Fibroblast of gingiva (primary cell): Measurements from ENCODE around the gene SEMA3C.
"Not testable (repeated sequence)": the region's sequence is repeated elsewhere in the genome, so short reads cannot be mapped to it uniquely, and the experiment has no call there.

Source experiments
- DNase-seq: peaks from one replicate; pipeline ENCODE4 v3.0.0-alpha.2; 2011; ENCODE audit warnings: low read depth

The SEMA3C gene

DNA sequence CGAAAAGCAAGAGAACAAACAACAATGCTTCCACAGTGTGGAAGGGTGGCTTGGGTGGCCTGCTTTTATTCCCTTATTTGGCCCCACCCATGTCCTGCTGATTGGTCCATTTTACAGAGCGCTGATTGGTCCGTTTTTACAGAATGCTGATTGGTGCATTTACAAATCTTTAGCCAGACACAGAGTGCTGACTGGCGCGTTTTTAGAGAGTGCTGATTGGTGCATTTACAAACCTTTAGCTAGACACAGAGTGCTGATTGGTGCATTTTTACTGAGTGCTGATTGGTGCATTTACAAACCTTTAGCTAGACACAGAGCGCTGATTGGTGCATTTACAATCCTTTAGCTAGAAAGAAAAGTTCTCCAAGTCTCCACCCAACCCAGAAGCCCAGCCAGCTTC lies 8.1 kb upstream of the SEMA3C start:
- DNase-seq, result not testable (repeated sequence)

DNA sequence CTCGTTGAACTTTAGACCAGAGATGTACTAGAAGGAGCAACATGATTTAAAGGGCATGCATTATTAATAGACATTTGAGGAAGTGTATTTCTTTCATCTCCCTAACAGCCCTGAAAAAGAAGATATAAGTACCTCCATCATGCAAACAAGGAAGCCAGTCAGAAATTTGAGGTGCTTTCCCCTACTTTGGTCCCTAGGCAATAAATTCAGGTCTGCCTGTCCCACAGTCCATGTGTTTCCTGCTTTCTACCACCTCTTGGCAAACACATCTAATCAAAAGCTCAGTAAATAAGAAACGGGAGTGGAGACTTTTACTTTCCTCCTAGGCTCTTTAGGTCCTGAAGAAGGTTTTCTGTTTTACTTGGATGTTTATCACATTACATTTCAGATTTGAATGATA lies 5.2 kb upstream of the SEMA3C start:
- DNase-seq, result no peak

DNA sequence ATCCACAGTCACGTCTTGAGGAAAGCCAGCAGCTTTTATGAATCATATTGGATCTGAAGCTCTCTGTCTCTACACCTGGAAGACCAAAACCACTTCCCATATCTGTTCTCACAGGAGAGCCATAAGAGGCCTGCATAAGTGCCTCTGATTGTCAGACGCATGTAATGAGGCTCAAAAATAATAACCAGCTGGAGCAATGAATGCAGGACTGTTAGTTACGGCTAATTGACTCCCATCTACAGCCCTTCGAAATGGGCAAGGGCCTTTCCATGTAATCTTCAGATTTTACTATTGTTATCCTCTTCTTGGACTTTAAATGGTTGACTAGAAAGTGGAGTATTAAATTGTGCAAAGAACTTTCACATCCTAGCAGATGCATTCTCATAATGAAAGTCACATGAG lies 4.4 kb upstream of the SEMA3C start:
- no peak for DNase-seq

DNA sequence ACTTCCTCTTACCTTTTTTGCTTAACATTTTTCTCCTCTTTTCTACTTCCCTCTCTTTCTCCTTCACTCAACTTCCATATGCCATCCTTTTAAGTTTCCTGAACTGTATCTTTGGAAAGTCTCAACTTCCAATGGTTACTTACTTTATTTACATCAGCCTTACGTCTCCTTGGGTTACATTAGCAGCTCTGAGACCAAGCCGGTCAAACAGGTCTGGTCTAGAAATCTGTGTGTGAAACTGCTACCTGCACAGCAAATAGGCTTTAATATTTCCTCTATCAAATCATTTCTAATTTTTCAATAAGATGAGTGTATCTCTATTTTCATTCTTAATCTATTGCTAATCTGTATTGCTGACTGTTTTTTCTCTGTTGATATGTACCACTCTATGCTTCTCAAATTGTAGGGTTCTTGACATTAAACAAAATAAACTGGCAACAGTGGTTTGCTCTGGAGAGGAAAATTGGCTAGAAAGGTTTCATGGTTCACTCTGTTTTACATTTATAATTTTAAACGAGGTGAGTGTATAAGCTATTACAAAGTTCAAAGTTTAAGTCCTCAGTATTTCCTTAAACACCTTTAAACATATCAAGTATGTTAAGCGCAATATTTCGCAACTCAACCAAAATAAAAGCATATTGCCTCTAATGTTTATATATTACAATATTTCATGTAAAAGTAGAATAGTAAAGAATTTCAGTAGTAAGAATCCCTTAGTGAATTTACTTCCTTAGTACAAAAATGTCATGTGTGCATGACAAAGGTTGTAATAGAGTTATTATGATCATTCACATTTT lies 3.6 kb upstream of the SEMA3C start:
- DNase-seq, result no peak

DNA sequence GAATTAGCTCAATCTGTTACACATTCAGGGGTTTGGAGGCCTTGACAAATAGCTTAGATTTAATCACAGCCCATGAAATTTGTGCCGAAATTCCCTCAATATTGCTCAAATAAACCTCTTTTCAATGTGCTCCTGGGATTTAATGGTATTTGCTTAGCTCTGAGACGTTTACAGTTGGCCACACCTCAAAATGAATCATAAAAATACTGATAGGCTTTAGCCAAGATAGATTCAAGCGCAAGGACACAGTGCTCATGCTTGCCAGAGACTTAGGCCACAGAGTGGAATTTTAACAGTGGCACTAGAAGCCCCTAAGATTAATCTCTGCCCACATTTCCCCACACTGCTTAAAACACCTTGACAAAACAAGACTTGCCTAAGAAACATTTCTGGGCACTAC lies 2.3 kb upstream of the SEMA3C start:
- no peak for DNase-seq

DNA sequence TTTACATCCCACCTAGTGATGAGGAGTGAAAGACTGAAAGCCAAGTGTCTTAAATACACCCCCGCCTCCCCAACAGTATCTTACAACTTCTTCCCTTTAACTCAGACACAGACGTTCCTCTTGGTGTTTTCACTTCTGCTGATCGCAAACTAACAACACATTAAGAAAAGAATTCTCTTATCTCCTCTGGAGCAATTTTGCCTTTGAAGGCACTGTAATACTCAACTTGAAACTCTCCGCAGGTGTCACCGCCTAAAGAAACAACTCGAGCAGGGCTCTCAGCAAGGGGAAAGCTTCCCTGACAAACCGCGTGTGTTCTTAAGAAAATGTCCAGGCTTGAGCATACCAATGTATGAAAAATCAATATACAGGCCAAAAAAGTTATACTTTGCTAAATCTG lies 452 bp downstream of the SEMA3C start:
- no peak for DNase-seq

DNA sequence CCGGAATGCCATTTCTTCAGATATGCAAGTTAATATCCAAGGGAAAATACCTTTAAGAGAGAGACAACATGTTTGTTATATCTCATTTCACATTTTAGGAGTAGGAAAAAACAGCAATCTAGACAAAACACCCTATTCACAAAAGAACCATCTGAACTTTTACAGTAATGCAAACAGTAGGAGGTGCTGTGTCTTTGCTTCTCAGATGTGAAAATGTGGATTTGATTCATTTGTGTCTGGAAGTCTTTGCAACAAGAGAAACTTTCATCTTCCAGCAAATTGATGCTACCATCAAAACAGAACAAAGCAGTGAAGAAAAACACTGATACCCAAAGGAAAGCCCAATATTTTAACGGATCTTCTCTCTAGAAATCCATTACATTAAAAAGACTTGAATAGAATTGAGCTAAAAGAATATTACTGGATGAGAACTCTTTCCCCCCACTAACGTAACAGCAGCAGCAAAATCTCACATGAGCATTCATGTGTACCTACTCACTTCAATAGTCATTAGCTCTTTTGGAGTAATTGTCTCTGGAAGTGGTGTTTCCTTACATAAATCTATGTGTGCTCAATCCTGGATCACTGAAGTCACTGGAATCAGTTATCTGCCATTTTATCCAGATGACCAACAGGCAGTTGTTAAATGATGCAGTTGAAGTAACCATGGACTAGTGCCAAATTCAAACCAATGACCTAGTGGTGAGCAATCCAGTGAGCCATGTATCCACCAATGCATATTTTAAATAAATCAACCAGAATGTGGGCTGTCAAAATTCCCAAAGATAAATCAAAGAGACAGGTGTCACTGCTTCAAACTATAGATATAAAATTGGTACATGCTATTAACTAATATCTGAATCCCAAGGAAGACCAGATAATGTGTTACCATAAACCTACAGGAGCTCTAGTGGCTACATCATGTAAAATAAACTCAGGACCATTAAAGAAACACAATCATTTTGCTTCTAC lies 1.8 kb downstream of the SEMA3C start:
- peak; percentile 47 for DNase-seq

DNA sequence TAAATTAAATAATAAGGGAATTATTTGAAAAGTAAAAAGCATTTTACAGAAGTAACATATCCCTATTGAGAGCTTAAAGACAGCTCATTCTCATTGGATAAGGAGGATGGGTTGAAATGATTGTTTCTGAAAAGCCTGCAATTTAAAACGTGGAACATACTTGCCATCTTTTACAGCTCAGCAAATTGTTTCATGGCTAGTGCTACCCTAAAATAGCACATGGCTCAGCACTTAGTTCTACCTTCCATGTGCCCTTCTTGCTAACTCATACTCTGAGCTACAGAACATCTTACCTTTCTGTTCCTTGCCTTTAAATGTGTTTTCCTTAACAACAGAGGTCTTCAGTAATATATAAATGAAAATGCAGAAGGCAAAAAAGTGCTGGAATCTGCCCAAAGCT lies 8.6 kb downstream of the SEMA3C start:
- no peak for DNase-seq

DNA sequence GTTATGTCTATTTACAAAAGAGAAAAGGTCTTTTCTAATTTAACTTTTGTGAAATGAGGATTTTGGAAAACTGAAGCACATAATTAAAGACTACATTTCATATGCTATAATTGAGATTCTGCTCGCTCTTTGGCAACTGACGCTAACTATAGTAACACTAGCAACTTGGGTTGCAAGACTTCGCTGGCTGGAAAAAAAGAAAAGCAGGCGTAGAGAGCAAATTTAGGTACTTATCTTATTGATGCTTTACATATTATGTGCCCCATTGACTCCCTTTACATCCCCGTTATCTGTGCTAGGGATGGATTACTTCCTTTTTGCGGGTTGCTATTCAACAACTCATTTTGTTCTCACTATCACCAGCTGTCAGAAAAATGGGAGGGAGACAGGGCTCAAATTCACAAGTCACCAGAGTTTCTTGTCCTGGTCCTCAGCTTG lies 10.5 kb downstream of the SEMA3C start:
- no peak for DNase-seq

DNA sequence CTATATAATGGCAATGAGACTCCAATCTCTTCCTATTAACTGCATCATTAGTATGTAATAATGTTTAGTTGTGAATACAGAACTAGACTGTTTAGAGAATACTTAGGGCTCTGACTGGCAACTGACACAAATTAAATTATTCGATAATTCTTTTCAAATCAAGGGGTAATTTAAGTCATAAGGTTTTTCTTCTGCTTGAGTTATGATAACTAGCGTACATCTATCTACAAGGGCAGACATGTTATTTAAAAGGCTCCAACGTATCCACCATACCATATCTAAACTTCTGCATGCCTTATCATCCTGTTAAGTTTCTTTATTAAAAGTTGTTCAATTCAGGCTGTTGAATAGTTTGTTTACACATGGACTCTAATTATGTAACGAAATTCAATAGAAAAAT lies 11.2 kb downstream of the SEMA3C start:
- no peak for DNase-seq

DNA sequence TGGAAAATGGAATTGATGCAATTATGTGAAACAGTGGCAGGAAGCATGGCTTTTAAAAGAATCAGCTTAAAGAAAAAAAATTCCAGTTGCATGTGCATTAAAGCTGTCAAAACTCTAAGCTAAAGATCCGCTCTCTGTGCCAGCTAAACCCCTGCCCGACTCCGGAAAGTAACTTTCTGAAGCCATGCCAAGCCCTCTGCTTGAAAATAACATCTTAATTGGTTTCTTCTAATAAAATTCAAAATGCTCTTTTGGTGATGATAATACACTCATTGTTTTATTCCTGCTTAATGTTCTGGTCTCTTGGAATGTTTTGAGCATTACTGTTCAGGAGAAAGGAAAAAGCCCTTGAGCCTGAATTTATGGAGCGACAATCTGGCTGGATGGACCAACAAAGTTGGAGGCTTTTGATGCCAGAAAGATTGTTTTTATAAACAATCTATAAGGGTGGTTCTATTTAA lies 11.7 kb downstream of the SEMA3C start:
- DNase-seq, result no peak

DNA sequence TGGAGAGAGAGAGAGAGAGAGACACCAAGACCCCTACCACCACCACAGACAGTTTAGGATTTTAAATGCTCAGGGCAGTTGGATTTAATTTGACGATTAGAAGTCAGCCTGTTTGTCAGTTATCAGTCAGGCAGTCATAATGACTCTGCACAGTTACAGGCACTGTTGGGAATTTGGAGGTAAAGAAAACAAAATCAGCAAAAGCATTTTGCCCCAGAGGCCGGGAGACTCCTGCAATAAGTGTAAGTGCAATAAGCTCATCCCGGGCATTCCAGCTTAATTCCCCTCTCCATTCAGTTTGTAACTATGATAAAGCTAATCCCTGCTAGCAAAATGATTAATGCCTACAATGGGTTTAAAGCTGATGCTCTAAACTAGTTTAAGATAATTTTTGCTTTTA lies 13.5 kb downstream of the SEMA3C start:
- no peak for DNase-seq

DNA sequence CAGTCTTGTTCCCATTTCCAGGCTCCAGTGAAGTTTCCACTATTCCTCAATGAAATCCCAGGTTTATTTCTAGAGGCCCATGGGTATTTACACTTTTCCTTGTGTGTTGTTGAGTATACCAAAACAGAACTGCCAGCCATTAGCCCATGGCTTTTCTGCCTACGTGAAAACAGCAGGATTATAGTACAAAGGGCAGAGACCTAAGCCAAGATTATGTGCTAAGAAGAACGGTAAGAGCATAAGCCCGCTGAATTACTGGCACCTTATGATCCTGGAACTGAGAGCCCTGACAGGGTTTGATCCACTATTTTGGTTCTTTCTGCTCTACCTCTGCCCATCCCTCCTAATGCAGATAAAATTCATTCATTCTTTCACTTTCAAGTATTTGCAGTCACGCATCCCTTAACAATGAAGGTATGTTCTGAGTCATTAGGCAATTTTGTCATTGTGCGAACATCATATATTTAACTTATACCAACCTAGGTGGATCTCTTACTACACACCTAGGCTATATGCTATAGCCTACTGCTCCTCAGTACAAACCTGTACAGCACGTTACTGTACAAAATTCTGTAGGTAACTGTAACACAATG lies 16.0 kb downstream of the SEMA3C start:
- DNase-seq, result no peak

DNA sequence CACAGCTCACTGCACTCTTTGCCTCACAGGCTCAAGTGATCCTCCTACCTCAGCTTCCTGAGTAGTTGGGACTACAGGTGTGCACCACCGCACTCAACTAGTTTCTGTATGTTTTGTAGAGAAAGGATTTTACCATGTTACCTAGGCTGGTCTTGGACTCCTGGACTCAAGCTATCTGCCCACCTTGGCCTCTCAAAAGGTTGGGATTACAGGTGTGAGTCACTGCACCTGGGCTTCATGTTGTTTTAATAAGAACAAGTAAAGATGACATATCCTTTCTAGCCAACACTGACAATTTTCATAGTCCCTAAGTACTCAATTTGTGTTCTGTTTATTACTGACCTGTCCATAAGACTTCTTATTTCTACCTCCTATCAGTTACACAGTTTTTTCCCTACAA lies 16.8 kb downstream of the SEMA3C start:
- no peak for DNase-seq

DNA sequence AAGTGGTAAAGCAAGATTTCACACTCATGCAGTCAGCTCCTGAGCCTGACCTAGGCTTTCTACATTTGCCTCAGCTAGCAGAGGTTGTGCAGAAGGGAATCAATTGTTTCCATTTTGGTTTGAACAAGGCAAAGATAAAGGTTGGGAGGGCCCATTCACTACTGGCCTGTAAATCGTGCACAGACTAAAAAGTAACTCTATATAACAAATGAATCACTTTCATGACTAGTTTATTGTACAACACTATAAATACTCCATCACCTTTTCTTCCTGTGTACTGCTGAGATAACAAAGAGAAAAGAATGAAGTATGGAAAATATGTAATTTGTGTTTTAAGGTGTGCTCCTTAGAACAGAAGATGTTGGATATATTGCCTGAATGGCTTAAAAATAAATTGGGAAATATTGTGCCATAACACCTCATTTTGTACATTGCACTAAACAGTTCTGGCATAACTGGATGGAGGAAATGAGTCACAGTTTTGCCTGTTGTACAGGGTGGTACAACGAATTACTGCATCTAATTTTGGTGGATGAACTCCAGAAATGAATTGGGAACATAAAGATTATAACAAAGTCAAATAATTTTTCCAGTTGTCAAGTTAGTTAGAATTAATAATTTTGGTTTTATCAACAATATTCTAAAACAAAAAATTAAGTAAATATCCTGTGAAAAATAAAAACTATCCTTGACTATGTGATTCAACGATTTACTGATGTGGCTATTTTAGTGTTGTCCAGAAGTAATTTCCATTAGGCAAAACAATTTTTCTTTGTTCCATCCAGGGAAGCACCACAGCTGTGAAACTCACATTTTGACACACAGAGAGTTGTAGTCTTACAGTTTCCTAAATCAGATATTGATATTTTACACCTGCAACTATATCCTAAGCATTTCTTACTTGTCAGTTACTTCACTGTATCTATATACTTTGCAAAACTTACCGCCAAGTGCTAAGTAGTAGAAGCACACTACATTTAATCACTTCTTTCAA lies 18.0 kb downstream of the SEMA3C start:
- peak; percentile 87 for DNase-seq

DNA sequence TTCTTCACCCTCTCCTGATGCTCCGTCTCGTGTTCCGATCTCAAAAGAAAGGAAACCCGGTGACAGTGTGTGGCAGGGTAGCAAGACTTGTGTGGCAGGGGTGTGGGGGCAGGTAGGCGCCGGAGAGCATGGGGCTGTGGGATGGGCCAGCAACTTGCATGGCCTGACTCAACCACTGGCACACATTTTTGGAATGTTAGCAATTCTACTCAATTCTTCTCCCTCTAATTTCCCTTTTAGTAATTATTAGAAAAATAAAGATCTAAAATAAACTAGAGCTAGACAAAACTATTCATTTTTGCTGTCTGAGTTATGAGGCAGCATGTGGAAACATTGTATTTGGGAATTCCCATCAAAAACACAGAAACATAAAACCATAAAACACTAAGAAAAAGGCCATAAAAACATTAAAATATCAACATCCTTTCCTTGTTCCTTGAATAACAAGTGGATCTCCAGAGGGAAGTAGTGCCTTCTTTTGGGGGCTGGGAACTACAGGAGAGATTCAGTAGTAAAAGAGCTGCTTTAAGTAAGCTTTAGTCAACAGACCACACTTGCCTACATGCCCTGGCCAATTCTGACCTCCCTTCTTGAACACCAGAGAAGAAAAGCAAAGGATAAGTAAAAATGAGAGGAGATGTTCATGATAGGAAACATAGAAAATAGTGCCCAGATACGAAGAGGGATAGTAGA lies 21.8 kb downstream of the SEMA3C start:
- no peak for DNase-seq

DNA sequence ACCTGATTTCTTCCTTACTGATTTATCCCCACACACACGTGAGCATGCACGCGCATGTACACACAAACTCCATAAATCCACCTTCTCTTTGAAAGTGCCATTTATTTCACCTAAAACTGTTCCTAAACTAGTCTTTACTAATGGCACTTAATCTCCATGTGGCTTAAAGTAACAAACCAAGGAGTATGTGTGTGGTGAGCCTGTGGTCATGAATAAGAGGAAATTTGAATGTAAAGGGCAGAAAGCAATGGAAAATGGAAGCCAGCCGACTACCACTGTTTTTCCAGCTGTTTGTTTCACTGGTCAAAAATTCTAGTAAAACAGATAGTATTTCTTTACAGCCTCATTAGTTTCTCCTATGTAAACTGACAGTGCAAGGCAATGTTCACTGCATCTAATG lies 23.8 kb downstream of the SEMA3C start:
- no peak for DNase-seq

DNA sequence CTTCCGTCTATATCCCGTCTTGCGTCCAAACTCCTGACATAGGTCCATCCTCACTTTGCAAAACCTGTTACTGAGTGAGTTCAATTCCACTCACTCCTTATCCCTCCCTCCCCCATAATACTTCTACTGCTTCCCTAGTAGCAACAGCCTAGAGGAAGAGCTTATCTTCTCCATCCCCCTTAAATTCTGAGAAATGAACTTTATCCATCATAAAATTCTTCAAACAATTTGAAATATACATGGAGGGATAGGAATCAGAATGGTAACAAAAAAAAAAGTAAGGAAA lies 27.6 kb downstream of the SEMA3C start:
- no peak for DNase-seq

DNA sequence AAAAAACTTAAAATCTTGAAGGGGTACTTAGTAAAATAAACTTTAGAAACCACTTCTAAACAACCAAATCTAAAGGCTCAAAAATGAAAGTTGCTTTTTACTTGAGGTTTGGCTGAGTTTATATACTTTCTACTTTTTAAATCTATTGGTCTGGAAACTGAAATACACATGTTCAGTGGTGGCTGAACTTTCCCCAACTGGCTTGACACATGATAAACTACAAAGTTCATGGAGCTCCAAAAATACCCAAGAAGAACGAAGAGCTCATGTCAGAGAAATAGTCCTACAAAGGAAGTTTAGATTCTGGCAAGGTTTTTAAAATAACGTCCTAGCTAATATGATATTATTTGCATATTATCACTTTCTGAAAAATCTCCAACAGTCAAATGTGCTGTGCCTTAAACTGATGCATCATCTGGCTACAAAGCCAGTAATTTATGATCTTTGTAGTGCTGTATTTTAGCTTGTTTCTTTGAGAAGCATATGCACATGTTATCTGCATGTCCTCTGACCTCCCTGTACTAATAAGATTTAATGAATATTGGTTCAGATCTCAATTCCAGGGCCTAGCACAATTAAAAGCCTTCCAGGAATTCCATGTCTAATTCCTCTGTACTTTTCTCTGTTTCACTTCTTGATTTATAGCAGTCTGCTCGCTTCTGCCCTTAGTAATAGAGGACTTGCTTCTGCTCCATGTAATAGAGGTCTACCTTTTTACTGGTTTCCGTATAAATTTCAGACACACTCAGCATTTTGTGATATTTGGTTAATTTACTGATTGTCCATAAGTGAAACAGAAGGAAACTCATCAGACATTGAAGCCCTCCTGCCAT lies 28.2 kb downstream of the SEMA3C start:
- no peak for DNase-seq

DNA sequence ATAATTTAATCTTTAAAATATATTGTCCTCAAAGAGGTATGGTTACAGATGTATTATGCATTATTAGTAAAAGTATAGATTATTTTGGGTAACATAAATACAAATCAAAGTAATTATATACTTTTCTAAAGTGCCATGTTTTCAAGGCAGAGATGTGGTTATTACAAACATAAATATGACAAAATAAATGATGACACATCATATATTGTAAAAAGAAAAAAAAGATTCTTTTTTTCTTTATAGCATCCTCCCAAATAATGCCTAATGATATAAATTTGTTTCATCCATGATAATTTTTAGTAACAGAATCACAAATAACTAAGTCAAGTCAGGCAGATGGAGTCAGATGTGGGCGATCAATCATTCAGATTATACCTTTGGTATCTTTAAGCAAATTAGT lies 29.3 kb downstream of the SEMA3C start:
- DNase-seq, result no peak
